PFSK-1 (cell line): ENCODE results near the gene IL19.

ENCODE experiments used
- FOXP2 ChIP-seq: optimal IDR thresholded peaks from 2 replicates; pipeline ENCODE3; 2011; ENCODE audit warnings: borderline replicate concordance, control low read depth, inconsistent platforms; ENCODE audit not compliant: insufficient read depth; ENCODE audit errors: extremely low read length, extremely low read depth
- POLR2AphosphoS5 ChIP-seq: IDR thresholded peaks from 2 replicates; pipeline ENCODE4 v1.6.1; 2012; ENCODE audit warnings: low read depth, mild to moderate bottlenecking, control low read depth, low read length, moderate library complexity
- REST ChIP-seq, 2 experiments: IDR thresholded peaks; 2 replicates each; pipeline versions ENCODE4 v1.6.1 to v1.8.0; 2011 to 2012; ENCODE audit warnings: low read depth in 2 of 2, low read length in 2 of 2, control low read depth in 1 of 2, inconsistent platforms in 1 of 2, mild to moderate bottlenecking in 1 of 2, moderate library complexity in 1 of 2; ENCODE audit not compliant: insufficient read depth in 1 of 2
- SIN3A ChIP-seq: IDR thresholded peaks from 2 replicates; pipeline ENCODE4 v1.6.1; 2012; ENCODE audit warnings: mild to moderate bottlenecking, low read length, moderate library complexity, borderline replicate concordance; ENCODE audit not compliant: insufficient read depth
- TAF1 ChIP-seq: IDR thresholded peaks from 2 replicates; pipeline ENCODE4 v1.6.1; 2012; ENCODE audit warnings: low read length, control low read depth, borderline replicate concordance; ENCODE audit not compliant: insufficient read depth

DNA sequence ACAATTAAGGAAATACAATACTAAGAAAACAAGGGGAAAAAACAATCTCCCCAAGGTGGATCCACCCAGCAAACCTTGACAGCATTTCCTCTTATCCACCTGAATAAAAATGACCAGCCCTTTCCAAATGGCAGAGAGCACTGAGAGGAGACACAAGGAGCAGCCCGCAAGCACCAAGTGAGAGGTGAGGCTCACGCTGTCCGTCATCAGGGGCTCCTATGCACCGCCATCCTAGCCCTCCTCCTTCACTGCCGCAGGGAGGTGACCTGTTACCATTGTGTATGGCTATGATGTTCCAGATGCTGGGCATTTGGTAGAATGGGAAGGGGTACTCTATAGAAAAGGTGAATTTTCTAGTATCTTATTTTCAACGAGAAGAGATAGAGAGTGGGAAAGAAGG, 63.6 kb downstream of the IL19 start:
- TF ChIP-seq POLR2AphosphoS5 (no peak), TAF1 (no peak), REST (IDR thresholded peaks at IDR 0.05; ENCODE audit: insufficient read depth in 1 of 2, low read depth in 2 of 2, low read length in 2 of 2) (no peak), SIN3A (no peak), FOXP2 (no peak)
